HepG2 (cell line): ENCODE data around the gene MAP2K5. TPM values are rescaled to one million over a fixed set of nuclear protein-coding genes. Genes with fewer than 3 reads are reported as not detected.

Source experiments
- CHCHD3 ChIP-seq: sonication (generic); formaldehyde crosslinking; IDR thresholded peaks from 2 replicates; pipeline ENCODE4 v1.8.0; 2022; ENCODE audit warnings: mild to moderate bottlenecking, missing genetic modification reagents, moderate library complexity
- FIP1L1 ChIP-seq: fragments of 200-400 bp; formaldehyde crosslinking; IDR thresholded peaks from 2 replicates; pipeline ENCODE4 v1.6.1; 2018; ENCODE audit warnings: low read depth, mild to moderate bottlenecking, low read length, moderate library complexity, borderline replicate concordance; ENCODE audit not compliant: insufficient read depth
- FOXP4 ChIP-seq: sonication (generic); formaldehyde crosslinking; IDR thresholded peaks from 2 replicates; pipeline ENCODE4 v1.4.0; 2020; ENCODE audit warnings: missing genetic modification reagents
- HOXA3 ChIP-seq: sonication (generic); formaldehyde crosslinking; IDR thresholded peaks from 2 replicates; pipeline ENCODE4 v1.5.0; 2020; ENCODE audit warnings: missing genetic modification reagents
- LRRFIP1 ChIP-seq: sonication (generic); formaldehyde crosslinking; conservative IDR thresholded peaks from 2 replicates; pipeline ENCODE4 v1.4.0; 2020; ENCODE audit warnings: missing genetic modification reagents
- NFIB ChIP-seq: sonication (generic); formaldehyde crosslinking; IDR thresholded peaks from 2 replicates; pipeline ENCODE4 v1.9.0; 2021; ENCODE audit warnings: missing genetic modification reagents, mild to moderate bottlenecking, borderline replicate concordance
- REL ChIP-seq: sonication (generic); formaldehyde crosslinking; conservative IDR thresholded peaks from 2 replicates; pipeline ENCODE4 v1.8.0; 2022; ENCODE audit warnings: mild to moderate bottlenecking, missing genetic modification reagents, moderate library complexity
- SMAD1 ChIP-seq: sonication (generic); formaldehyde crosslinking; IDR thresholded peaks from 2 replicates; pipeline ENCODE4 v1.4.0; 2020; ENCODE audit warnings: missing genetic modification reagents, low read depth, mild to moderate bottlenecking, borderline replicate concordance
- TBL1XR1 ChIP-seq: fragments of 150-350 bp; IDR thresholded peaks from 2 replicates; pipeline ENCODE4 v1.6.1; 2014; ENCODE audit warnings: borderline replicate concordance, low read length; ENCODE audit not compliant: partially characterized antibody
- ZBTB33 ChIP-seq: sonication (generic); formaldehyde crosslinking; IDR thresholded peaks from 2 replicates; pipeline ENCODE4 v1.4.0; 2020; ENCODE audit warnings: missing genetic modification reagents
- ZNF224 ChIP-seq: sonication (generic); formaldehyde crosslinking; IDR thresholded peaks from 2 replicates; pipeline ENCODE4 v1.5.0; 2020; ENCODE audit warnings: mild to moderate bottlenecking, missing genetic modification reagents
- ZNF253 ChIP-seq: sonication (generic); formaldehyde crosslinking; IDR thresholded peaks from 2 replicates; pipeline ENCODE4 v1.8.0; 2022; ENCODE audit warnings: mild to moderate bottlenecking, missing genetic modification reagents, borderline replicate concordance
- ZNF296 ChIP-seq: sonication (generic); formaldehyde crosslinking; conservative IDR thresholded peaks from 2 replicates; pipeline ENCODE4 v1.5.0; 2020; ENCODE audit warnings: mild to moderate bottlenecking, missing genetic modification reagents
- ZNF317 ChIP-seq: sonication (generic); formaldehyde crosslinking; IDR thresholded peaks from 2 replicates; pipeline ENCODE4 v1.5.0; 2020; ENCODE audit warnings: mild to moderate bottlenecking, missing genetic modification reagents
- polyA plus RNA-seq, 8 experiments: library from polyadenylated mRNA; depleted of rRNA in 3 of 8; stranded (reverse) in 7 of 8; unstranded in 1 of 8; fragments of >200 nt; fragmentation: Illumina TruSeq in 4 of 8; extraction: Trizol in 4 of 8; gene quantifications; 2 replicates each; pipeline versions ENCODE4 v1.2.1 to v1.2.3, GENCODE V29; 2011 to 2016; ENCODE audit warnings: low read depth in 4 of 8, missing spikeins in 1 of 8, mixed read lengths in 1 of 8; ENCODE audit not compliant: insufficient read depth in 1 of 8
- total RNA-seq, 5 experiments: library from RNA; depleted of rRNA; stranded (reverse); fragments of >200 nt; fragmentation: Illumina TruSeq; extraction: Trizol; gene quantifications; 2 replicates each; pipeline ENCODE4 v1.2.3, GENCODE V29; 2016; ENCODE audit warnings: low read depth in 1 of 5
- TF ChIP-seq, protein P1 (sequence below): sonication (generic); formaldehyde crosslinking; IDR thresholded peaks from 2 replicates; pipeline ENCODE4 v1.8.0; 2022; ENCODE audit warnings: missing genetic modification reagents, mild to moderate bottlenecking, moderate library complexity, borderline replicate concordance

The MAP2K5 gene
- total and polyA plus RNA-seq, 2 of the 13 experiments (the other 11 are each of a cell fraction or from before 2014, with no cell fraction given) = 4.0 to 4.3 TPM

DNA sequence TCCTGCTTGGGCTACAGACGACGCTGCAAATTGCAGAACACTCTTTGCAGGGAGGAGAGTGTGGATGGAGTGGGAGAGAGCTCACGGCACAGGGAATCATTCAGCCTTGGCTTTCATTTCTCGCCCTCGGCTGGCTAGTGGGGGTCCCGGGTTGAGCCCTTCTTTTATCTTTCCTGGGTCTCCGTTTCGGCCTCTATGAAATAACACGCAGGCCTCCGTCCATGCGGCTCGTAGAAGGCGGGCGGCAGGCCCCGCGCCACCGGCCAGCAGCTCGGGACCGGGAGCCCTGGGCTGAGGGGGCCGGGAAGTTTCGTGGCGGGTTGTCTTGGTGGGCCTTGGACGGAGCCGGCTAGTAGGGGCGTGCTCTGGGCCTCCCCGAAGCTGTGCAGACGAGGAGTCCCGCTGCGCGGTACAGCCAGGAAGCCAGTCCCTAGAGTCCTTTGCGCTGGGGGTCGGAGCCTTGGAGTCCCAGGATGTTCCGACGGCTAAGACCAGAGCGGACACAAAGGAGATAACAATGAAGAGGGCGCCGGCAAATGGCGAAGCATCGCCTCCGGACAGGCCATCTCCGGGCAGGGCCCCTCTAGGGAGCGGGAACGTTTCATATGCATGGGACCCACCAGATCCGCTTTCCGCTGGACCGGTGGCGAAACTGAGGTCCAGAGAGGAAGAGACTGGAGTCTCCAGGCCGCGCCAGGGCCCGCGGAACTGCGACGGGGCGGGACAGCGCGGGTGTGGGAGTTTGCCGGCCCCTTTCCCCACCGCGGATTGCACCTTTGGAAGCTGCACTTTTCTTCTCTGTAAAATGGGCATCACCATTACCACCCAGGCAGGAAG, 293.0 kb downstream of the MAP2K5 start (continued):
- TF ChIP-seq, protein P1, sequence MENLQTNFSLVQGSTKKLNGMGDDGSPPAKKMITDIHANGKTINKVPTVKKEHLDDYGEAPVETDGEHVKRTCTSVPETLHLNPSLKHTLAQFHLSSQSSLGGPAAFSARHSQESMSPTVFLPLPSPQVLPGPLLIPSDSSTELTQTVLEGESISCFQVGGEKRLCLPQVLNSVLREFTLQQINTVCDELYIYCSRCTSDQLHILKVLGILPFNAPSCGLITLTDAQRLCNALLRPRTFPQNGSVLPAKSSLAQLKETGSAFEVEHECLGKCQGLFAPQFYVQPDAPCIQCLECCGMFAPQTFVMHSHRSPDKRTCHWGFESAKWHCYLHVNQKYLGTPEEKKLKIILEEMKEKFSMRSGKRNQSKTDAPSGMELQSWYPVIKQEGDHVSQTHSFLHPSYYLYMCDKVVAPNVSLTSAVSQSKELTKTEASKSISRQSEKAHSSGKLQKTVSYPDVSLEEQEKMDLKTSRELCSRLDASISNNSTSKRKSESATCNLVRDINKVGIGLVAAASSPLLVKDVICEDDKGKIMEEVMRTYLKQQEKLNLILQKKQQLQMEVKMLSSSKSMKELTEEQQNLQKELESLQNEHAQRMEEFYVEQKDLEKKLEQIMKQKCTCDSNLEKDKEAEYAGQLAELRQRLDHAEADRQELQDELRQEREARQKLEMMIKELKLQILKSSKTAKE (CRISPR knock-in tag) = no peak
- TF ChIP-seq ZBTB33 (CRISPR knock-in tag) = peak; percentile 29; the same call in 1 of the 2 replicates
- TF ChIP-seq LRRFIP1 = no peak
- no peak for TF ChIP-seq ZNF317 (CRISPR knock-in tag)
- no peak for TF ChIP-seq ZNF253 (CRISPR knock-in tag)
- TF ChIP-seq TBL1XR1 = no peak
- TF ChIP-seq NFIB (CRISPR knock-in tag) = no peak
- no peak for TF ChIP-seq CHCHD3 (CRISPR knock-in tag)
- no peak for TF ChIP-seq REL
- TF ChIP-seq HOXA3 (CRISPR knock-in tag) = peak; percentile 31; the same call in 1 of the 2 replicates
- no peak for TF ChIP-seq FOXP4 (CRISPR knock-in tag)
- TF ChIP-seq FIP1L1 = no peak
- TF ChIP-seq SMAD1 (CRISPR knock-in tag) = no peak
- 0 out of 2 replicates have a peak, but pooled peaks have one; percentile 10 for TF ChIP-seq ZNF224 (CRISPR knock-in tag)
- no peak for TF ChIP-seq ZNF296 (CRISPR knock-in tag)
- TF ChIP-seq, all 625 proteins: peak for 7
